ENCODE data around the gene CAMTA1.
A peak's percentile ranks its signal among the peaks of the same experiment; 100 is the strongest.

Gene CAMTA1

GRCh38 chr1:6785728-6786505 lies 663 bp downstream of the CAMTA1 start:
- Histone ChIP-seq H2AFZ (ENCODE audit: low read depth, low read length) (peak overlapping the region; percentile 53; the same call in 1 of the 2 replicates), H4K20me1 (ENCODE audit: insufficient read depth, low read length) (peaks cover 43% of the 10 kb centered on the region), H3K9ac (ENCODE audit: low read depth, low read length) (peak overlapping the region; percentile 80), H3K36me3 (ENCODE audit: insufficient read depth, low read length) (no peaks in the 10 kb centered on the region), H3K9me3 (ENCODE audit: insufficient read depth, low read length, severe bottlenecking) (no peaks in the 10 kb centered on the region), H3K27me3 (ENCODE audit: insufficient read depth, low read length, poor library complexity) (no peaks in the 10 kb centered on the region), H3K79me2 (ENCODE audit: insufficient read depth, low read length) (peaks cover 61% of the 10 kb centered on the region), H3K4me3 (ENCODE audit: low read depth in 1 of 2, low read length in 2 of 2) (peak overlapping the region; percentile 65 to 88), H3K4me1 (ENCODE audit: insufficient read depth, low read length) (peaks cover 42% of the 10 kb centered on the region), H3K27ac (ENCODE audit: low read length) (peak overlapping the region; percentile 66), H3K4me2 (ENCODE audit: insufficient read depth, low read length) (peak overlapping the region; percentile 100)
- ATAC-seq (ENCODE audit: insufficient read depth, low read depth) (no peak), DNase-seq (peak; percentile 48)
- TF ChIP-seq CTCF (IDR thresholded peaks at IDR 0.05; ENCODE audit: borderline replicate concordance, extremely low read depth, low read length, poor library complexity, severe bottlenecking), result peak; percentile 29
- TF ChIP-seq EZH2 (IDR thresholded peaks at IDR 0.05; ENCODE audit: borderline replicate concordance, low read depth, low read length, severe bottlenecking), result no peak

- DNase-seq, result no peak
- Histone ChIP-seq H3K27ac (ENCODE audit: low read length) (no peak overlapping the region), H3K4me2 (ENCODE audit: insufficient read depth, low read length) (peak overlapping the region; percentile 33; the same call in 1 of the 2 replicates), H3K27me3 (ENCODE audit: insufficient read depth, low read length, poor library complexity) (no peaks in the 10 kb centered on the region), H3K36me3 (ENCODE audit: insufficient read depth, low read length) (peaks cover 5% of the 10 kb centered on the region; the same call in 1 of the 2 replicates), H4K20me1 (ENCODE audit: insufficient read depth, low read length) (peaks cover 55% of the 10 kb centered on the region), H3K9ac (ENCODE audit: low read depth, low read length) (no peak overlapping the region), H3K79me2 (ENCODE audit: insufficient read depth, low read length) (peaks cover 83% of the 10 kb centered on the region), H3K9me3 (ENCODE audit: insufficient read depth, low read length, severe bottlenecking) (no peaks in the 10 kb centered on the region), H2AFZ (ENCODE audit: low read depth, low read length) (no peak overlapping the region), H3K4me3 (ENCODE audit: low read depth in 1 of 2, low read length in 2 of 2) (no peak overlapping the region), H3K4me1 (ENCODE audit: insufficient read depth, low read length) (peaks cover 30% of the 10 kb centered on the region)
- ATAC-seq (ENCODE audit: insufficient read depth, low read depth), result no peak
- no peak for TF ChIP-seq EZH2 (IDR thresholded peaks at IDR 0.05; ENCODE audit: borderline replicate concordance, low read depth, low read length, severe bottlenecking)
- TF ChIP-seq CTCF (IDR thresholded peaks at IDR 0.05; ENCODE audit: borderline replicate concordance, extremely low read depth, low read length, poor library complexity, severe bottlenecking), result no peak
Measured at GRCh38 chr1:6788946-6789345, 3.7 kb downstream of the CAMTA1 start.

GRCh38 chr1:6790146-6790545 lies 4.9 kb downstream of the CAMTA1 start:
- DNase-seq (no peak), ATAC-seq (ENCODE audit: insufficient read depth, low read depth) (no peak)
- Histone ChIP-seq H3K27me3 (ENCODE audit: insufficient read depth, low read length, poor library complexity) (no peaks in the 10 kb centered on the region), H3K4me1 (ENCODE audit: insufficient read depth, low read length) (peaks cover 30% of the 10 kb centered on the region), H3K9me3 (ENCODE audit: insufficient read depth, low read length, severe bottlenecking) (no peaks in the 10 kb centered on the region), H3K4me2 (ENCODE audit: insufficient read depth, low read length) (peak overlapping the region; percentile 18; the same call in 1 of the 2 replicates), H2AFZ (ENCODE audit: low read depth, low read length) (no peak overlapping the region), H3K9ac (ENCODE audit: low read depth, low read length) (no peak overlapping the region), H4K20me1 (ENCODE audit: insufficient read depth, low read length) (peaks cover 59% of the 10 kb centered on the region), H3K36me3 (ENCODE audit: insufficient read depth, low read length) (peaks cover 7% of the 10 kb centered on the region), H3K4me3 (ENCODE audit: low read depth in 1 of 2, low read length in 2 of 2) (no peak overlapping the region), H3K79me2 (ENCODE audit: insufficient read depth, low read length) (peaks cover 95% of the 10 kb centered on the region), H3K27ac (ENCODE audit: low read length) (no peak overlapping the region)
- no peak for TF ChIP-seq CTCF (IDR thresholded peaks at IDR 0.05; ENCODE audit: borderline replicate concordance, extremely low read depth, low read length, poor library complexity, severe bottlenecking)
- TF ChIP-seq EZH2 (IDR thresholded peaks at IDR 0.05; ENCODE audit: borderline replicate concordance, low read depth, low read length, severe bottlenecking), result no peak

Data from DND-41 (cell line).